DOHH2 (cell line): ENCODE measurements around the gene SLC26A1.

Experiments
- EZH2phosphoT487 ChIP-seq: fragments of 200-600 bp; sonication (generic); IDR thresholded peaks from 2 replicates; pipeline ENCODE4 v1.6.1; 2017; ENCODE audit warnings: borderline replicate concordance, mild to moderate bottlenecking, antibody characterized with exemption, low read length, moderate library complexity, mixed read lengths
- TF ChIP-seq, protein P1 (sequence below): fragments of 200-600 bp; sonication (generic); IDR thresholded peaks from one replicate; pipeline ENCODE4 v1.5.1; 2014; ENCODE audit warnings: antibody characterized with exemption, mild to moderate bottlenecking, low read depth, low read length; ENCODE audit not compliant: poor library complexity, severe bottlenecking

DNA sequence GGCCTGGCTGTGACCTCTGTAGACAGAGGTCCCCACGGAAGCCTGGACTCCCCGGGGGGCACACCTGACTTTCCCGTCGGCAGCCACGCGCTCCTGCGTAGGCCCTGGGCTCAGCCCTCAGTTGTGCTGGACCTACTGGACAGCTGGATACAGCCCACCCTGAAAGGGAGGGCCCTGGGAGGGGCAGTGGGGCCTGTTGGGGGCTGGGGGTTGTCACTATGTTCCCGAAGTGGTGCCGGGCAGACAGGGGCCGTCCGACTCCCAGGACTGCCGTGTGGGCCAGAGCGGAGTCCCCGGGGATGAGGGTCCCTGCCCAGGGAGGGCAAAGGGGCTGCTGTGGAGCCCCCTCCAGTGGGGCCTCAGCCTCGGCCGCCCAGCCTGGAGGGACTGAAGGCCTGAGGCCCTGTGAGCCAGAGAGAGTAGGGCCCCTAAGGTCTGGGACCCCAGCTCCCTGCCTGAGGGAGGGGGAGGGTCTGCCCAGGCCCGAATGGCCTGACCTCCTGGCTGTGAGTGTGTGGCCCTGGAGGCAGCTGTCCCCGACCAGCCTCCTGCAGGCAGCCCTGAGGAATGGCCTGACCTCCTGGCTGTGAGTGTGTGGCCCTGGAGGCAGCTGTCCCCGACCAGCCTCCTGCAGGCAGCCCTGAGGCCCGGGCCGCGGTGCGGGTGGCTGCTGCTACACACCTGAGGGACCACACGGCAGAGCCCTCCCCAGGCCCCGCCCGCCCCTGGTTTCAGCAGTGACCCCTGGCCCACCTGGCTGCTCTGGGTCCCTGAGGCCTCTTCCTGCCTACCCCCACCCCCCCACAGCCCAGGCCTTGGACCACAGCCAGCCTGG, 44.0 kb upstream of the SLC26A1 start:
- TF ChIP-seq, protein P1, sequence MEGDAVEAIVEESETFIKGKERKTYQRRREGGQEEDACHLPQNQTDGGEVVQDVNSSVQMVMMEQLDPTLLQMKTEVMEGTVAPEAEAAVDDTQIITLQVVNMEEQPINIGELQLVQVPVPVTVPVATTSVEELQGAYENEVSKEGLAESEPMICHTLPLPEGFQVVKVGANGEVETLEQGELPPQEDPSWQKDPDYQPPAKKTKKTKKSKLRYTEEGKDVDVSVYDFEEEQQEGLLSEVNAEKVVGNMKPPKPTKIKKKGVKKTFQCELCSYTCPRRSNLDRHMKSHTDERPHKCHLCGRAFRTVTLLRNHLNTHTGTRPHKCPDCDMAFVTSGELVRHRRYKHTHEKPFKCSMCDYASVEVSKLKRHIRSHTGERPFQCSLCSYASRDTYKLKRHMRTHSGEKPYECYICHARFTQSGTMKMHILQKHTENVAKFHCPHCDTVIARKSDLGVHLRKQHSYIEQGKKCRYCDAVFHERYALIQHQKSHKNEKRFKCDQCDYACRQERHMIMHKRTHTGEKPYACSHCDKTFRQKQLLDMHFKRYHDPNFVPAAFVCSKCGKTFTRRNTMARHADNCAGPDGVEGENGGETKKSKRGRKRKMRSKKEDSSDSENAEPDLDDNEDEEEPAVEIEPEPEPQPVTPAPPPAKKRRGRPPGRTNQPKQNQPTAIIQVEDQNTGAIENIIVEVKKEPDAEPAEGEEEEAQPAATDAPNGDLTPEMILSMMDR: no peak
- TF ChIP-seq EZH2phosphoT487: no peak
